ENCODE data around the gene SYVN1.
A peak's percentile ranks its signal among the peaks of the same experiment; 100 is the strongest.

Gene SYVN1

DNA sequence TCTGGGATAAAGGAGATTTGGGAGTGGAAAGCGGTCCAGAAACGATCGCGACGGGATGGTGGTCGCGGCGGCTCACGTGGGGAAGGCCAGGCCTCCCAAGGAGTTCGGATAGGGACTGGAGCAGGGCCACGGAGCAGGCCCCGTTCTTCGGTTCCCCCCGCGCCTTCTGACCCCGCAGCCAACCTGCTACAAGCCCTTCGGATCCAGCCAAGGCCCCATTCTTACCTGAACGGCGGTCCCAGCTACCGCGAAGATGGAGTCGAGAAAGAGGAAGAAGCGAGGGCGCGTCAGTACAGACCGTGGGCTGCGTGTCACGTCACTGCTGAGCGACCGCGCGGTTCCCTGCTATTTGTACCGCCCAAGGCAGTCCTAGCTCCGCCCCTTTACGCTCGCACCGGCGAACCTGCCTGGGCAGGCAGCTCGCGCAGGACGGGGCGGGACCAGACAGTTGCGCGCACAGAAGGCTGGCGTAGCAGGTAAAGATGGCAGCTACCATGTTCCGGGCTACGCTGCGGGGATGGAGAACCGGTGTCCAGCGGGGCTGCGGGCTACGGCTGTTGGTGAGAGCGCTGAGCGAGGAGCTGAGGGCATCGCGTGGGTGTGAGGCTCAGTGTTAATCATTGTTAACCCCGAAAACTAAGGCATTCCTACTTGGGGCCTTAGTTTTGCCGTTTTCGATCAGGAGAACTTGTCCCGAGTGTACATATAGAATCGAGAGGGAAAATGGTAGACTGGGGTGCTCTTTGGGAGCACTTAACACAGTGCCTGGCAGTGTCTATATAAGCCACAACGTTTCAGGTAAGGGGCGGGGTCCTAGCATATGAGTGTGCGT lies 12.2 kb downstream of the SYVN1 start, which contains the start of the genes FAU and MRPL49 (continued):
- TF ChIP-seq, protein P1, sequence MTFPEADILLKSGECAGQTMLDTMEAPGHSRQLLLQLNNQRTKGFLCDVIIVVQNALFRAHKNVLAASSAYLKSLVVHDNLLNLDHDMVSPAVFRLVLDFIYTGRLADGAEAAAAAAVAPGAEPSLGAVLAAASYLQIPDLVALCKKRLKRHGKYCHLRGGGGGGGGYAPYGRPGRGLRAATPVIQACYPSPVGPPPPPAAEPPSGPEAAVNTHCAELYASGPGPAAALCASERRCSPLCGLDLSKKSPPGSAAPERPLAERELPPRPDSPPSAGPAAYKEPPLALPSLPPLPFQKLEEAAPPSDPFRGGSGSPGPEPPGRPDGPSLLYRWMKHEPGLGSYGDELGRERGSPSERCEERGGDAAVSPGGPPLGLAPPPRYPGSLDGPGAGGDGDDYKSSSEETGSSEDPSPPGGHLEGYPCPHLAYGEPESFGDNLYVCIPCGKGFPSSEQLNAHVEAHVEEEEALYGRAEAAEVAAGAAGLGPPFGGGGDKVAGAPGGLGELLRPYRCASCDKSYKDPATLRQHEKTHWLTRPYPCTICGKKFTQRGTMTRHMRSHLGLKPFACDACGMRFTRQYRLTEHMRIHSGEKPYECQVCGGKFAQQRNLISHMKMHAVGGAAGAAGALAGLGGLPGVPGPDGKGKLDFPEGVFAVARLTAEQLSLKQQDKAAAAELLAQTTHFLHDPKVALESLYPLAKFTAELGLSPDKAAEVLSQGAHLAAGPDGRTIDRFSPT (tag by site-specific recombination; IDR thresholded peaks at IDR 0.05) = peak; percentile 90
- TF ChIP-seq ZNF843 (tag by site-specific recombination; IDR thresholded peaks at IDR 0.05) (peak; percentile 53; the same call in 1 of the 2 replicates), ZEB2 (tag by site-specific recombination; IDR thresholded peaks at IDR 0.05) (peak; percentile 92), GLIS1 (tag by site-specific recombination; IDR thresholded peaks at IDR 0.05) (peak; percentile 29; the same call in 1 of the 2 replicates), GLI2 (tag by site-specific recombination; IDR thresholded peaks at IDR 0.05; ENCODE audit: borderline replicate concordance, low read depth) (no peak), ZBTB17 (tag by site-specific recombination; IDR thresholded peaks at IDR 0.05) (peak; percentile 81), ZNF623 (tag by site-specific recombination; IDR thresholded peaks at IDR 0.05) (no peak), ZNF561 (tag by site-specific recombination; IDR thresholded peaks at IDR 0.05; ENCODE audit: borderline replicate concordance) (peak; percentile 25; the same call in 1 of the 2 replicates), KLF10 (tag by site-specific recombination; IDR thresholded peaks at IDR 0.05) (peak; percentile 33; the same call in 1 of the 2 replicates), ZNF121 (tag by site-specific recombination; IDR thresholded peaks at IDR 0.05) (no peak), KLF7 (tag by site-specific recombination; IDR thresholded peaks at IDR 0.05; ENCODE audit: borderline replicate concordance) (no peak), ZNF146 (tag by site-specific recombination; IDR thresholded peaks at IDR 0.05) (peak; percentile 29; the same call in 1 of the 2 replicates), ZNF501 (tag by site-specific recombination; IDR thresholded peaks at IDR 0.05) (peak; percentile 74), YY2 (tag by site-specific recombination; IDR thresholded peaks at IDR 0.05) (peak; percentile 86), ZBTB48 (tag by site-specific recombination; IDR thresholded peaks at IDR 0.05) (no peak), ZNF707 (tag by site-specific recombination; IDR thresholded peaks at IDR 0.05) (no peak), ZNF76 (tag by site-specific recombination; IDR thresholded peaks at IDR 0.05; ENCODE audit: borderline replicate concordance, low read depth) (peak; percentile 29; the same call in 1 of the 2 replicates), ZNF132 (tag by site-specific recombination; IDR thresholded peaks at IDR 0.05; ENCODE audit: borderline replicate concordance) (no peak)
- TF ChIP-seq, protein P2, sequence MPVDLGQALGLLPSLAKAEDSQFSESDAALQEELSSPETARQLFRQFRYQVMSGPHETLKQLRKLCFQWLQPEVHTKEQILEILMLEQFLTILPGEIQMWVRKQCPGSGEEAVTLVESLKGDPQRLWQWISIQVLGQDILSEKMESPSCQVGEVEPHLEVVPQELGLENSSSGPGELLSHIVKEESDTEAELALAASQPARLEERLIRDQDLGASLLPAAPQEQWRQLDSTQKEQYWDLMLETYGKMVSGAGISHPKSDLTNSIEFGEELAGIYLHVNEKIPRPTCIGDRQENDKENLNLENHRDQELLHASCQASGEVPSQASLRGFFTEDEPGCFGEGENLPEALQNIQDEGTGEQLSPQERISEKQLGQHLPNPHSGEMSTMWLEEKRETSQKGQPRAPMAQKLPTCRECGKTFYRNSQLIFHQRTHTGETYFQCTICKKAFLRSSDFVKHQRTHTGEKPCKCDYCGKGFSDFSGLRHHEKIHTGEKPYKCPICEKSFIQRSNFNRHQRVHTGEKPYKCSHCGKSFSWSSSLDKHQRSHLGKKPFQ (tag by site-specific recombination; IDR thresholded peaks at IDR 0.05) = no peak
- TF ChIP-seq, protein P3, sequence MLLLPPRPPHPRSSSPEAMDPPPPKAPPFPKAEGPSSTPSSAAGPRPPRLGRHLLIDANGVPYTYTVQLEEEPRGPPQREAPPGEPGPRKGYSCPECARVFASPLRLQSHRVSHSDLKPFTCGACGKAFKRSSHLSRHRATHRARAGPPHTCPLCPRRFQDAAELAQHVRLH (tag by site-specific recombination; IDR thresholded peaks at IDR 0.05) = no peak
- TF ChIP-seq, protein P4, sequence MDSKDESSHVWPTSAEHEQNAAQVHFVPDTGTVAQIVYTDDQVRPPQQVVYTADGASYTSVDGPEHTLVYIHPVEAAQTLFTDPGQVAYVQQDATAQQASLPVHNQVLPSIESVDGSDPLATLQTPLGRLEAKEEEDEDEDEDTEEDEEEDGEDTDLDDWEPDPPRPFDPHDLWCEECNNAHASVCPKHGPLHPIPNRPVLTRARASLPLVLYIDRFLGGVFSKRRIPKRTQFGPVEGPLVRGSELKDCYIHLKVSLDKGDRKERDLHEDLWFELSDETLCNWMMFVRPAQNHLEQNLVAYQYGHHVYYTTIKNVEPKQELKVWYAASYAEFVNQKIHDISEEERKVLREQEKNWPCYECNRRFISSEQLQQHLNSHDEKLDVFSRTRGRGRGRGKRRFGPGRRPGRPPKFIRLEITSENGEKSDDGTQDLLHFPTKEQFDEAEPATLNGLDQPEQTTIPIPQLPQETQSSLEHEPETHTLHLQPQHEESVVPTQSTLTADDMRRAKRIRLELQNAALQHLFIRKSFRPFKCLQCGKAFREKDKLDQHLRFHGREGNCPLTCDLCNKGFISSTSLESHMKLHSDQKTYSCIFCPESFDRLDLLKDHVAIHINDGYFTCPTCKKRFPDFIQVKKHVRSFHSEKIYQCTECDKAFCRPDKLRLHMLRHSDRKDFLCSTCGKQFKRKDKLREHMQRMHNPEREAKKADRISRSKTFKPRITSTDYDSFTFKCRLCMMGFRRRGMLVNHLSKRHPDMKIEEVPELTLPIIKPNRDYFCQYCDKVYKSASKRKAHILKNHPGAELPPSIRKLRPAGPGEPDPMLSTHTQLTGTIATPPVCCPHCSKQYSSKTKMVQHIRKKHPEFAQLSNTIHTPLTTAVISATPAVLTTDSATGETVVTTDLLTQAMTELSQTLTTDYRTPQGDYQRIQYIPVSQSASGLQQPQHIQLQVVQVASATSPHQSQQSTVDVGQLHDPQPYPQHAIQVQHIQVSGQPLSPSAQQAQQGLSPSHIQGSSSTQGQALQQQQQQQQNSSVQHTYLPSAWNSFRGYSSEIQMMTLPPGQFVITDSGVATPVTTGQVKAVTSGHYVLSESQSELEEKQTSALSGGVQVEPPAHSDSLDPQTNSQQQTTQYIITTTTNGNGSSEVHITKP (tag by site-specific recombination; IDR thresholded peaks at IDR 0.05) = peak; percentile 71
- TF ChIP-seq, protein P5, sequence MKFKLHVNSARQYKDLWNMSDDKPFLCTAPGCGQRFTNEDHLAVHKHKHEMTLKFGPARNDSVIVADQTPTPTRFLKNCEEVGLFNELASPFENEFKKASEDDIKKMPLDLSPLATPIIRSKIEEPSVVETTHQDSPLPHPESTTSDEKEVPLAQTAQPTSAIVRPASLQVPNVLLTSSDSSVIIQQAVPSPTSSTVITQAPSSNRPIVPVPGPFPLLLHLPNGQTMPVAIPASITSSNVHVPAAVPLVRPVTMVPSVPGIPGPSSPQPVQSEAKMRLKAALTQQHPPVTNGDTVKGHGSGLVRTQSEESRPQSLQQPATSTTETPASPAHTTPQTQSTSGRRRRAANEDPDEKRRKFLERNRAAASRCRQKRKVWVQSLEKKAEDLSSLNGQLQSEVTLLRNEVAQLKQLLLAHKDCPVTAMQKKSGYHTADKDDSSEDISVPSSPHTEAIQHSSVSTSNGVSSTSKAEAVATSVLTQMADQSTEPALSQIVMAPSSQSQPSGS (tag by site-specific recombination; IDR thresholded peaks at IDR 0.05; ENCODE audit: low read depth) = no peak
- TF ChIP-seq, protein P6, sequence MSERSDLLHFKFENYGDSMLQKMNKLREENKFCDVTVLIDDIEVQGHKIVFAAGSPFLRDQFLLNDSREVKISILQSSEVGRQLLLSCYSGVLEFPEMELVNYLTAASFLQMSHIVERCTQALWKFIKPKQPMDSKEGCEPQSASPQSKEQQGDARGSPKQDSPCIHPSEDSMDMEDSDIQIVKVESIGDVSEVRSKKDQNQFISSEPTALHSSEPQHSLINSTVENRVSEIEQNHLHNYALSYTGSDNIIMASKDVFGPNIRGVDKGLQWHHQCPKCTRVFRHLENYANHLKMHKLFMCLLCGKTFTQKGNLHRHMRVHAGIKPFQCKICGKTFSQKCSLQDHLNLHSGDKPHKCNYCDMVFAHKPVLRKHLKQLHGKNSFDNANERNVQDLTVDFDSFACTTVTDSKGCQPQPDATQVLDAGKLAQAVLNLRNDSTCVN (tag by site-specific recombination; optimal IDR thresholded peaks at IDR 0.05) = peak; percentile 93
- TF ChIP-seq, protein P7, sequence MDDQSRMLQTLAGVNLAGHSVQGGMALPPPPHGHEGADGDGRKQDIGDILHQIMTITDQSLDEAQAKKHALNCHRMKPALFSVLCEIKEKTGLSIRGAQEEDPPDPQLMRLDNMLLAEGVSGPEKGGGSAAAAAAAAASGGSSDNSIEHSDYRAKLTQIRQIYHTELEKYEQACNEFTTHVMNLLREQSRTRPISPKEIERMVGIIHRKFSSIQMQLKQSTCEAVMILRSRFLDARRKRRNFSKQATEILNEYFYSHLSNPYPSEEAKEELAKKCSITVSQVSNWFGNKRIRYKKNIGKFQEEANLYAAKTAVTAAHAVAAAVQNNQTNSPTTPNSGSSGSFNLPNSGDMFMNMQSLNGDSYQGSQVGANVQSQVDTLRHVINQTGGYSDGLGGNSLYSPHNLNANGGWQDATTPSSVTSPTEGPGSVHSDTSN (CRISPR knock-in tag; IDR thresholded peaks at IDR 0.05) = peak; percentile 85; the same call in 1 of the 2 replicates
- TF ChIP-seq, protein P8, sequence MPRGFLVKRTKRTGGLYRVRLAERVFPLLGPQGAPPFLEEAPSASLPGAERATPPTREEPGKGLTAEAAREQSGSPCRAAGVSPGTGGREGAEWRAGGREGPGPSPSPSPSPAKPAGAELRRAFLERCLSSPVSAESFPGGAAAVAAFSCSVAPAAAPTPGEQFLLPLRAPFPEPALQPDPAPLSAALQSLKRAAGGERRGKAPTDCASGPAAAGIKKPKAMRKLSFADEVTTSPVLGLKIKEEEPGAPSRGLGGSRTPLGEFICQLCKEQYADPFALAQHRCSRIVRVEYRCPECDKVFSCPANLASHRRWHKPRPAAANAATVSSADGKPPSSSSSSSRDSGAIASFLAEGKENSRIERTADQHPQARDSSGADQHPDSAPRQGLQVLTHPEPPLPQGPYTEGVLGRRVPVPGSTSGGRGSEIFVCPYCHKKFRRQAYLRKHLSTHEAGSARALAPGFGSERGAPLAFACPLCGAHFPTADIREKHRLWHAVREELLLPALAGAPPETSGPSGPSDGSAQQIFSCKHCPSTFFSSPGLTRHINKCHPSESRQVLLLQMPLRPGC (tag by site-specific recombination; IDR thresholded peaks at IDR 0.05) = peak; percentile 19; the same call in 1 of the 2 replicates

Measured in HEK293 (cell line).